Measurements from ENCODE around the gene IRF3. TPM values are rescaled to one million over a fixed set of nuclear protein-coding genes. Genes with fewer than 3 reads are reported as not detected.

The IRF3 gene
- total and polyA plus RNA-seq, 2 donors (not counting 1 experiment from before 2014, with no cell fraction given), result 233 to 262 TPM

DNA sequence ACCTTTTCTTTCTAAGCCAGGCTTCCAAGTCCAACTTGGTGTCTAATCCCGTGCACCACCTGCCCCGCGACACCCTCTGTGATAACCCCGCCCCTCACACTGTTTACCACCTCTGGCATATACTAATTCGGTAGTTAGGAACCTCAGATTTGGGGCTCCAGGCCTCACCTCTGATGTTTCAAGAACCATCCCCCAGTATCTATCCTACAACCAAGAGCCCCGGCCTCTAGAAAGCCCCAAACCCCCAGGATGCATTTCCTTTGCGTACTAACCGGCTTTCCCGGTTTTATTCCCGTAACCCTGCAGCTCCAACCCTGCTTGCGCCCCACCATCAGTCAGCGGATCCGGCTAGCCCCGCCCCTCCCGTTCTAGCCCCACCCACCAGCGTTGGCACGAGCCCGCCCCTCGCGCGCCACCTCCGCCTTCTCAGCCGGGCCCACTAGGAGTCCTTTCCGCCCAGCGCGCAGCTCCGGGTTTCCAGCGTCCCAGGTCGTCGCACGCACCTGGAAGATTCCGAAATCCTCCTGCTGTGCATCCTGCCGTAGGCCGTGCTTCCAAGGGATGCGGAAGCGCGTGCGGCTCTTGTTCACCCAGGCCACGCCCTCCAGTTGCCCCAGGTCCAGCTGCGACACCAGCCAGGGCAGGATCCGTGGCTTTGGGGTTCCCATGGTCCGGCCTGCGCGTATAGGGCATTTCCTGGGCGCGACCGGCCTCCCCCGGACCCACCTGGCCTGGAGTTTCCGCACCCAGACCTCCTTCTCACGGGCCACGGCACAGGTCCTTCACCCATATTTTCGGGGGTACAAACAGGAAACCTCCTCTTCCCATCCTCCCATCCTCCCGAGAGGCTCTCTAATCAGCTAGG lies 1.3 kb downstream of the IRF3 start:
- Mint-ChIP-seq H3K27me3 (no peaks in the 10 kb centered on the region), H3K27ac (peak overlapping the region; percentile 94), H3K4me3 (peak overlapping the region; percentile 95), H3K4me1 (peaks cover 37% of the 10 kb centered on the region), H3K9me3 (ENCODE audit: insufficient read depth) (no peaks in the 10 kb centered on the region)
- Histone ChIP-seq H4K20me1 (ENCODE audit: control insufficient read depth, insufficient read depth, low read length, poor library complexity, severe bottlenecking) (peaks cover 55% of the 10 kb centered on the region), H3K36me3 (replicated peaks in 1 of 2; ENCODE audit: control extremely low read depth in 1 of 2, control insufficient read depth in 1 of 2, extremely low read depth in 1 of 2, insufficient read depth in 2 of 2, low read length in 1 of 2) (peaks cover 3 to 32% of the 10 kb centered on the region in 2 experiments), H3K9me3 (ENCODE audit: control extremely low read depth in 1 of 3, control insufficient read depth in 2 of 3, insufficient read depth in 1 of 3, low read length in 2 of 3) (no peaks in the 10 kb centered on the region), H3K79me2 (ENCODE audit: control insufficient read depth, insufficient read depth, low read length) (peaks cover 43% of the 10 kb centered on the region), H3K4me3 (ENCODE audit: control extremely low read depth in 1 of 5, extremely low read depth in 1 of 5, insufficient read depth in 1 of 5, low read depth in 2 of 5, low read length in 4 of 5) (peak overlapping the region; percentile 71 to 99 (median 94)), H3K4me2 (replicated peaks; ENCODE audit: low read depth, low read length, poor library complexity, severe bottlenecking) (peak overlapping the region; percentile 98), H3K27ac (ENCODE audit: low read length in 2 of 2) (peak overlapping the region; percentile 59 to 73), H3K9ac (ENCODE audit: low read length) (peak overlapping the region; percentile 88), H3K27me3 (replicated peaks in 1 of 4; ENCODE audit: control extremely low read depth in 1 of 4, control insufficient read depth in 3 of 4, insufficient read depth in 4 of 4, low read length in 3 of 4) (no peaks in the 10 kb centered on the region), H3K4me1 (ENCODE audit: control insufficient read depth in 2 of 2, insufficient read depth in 2 of 2, low read length in 2 of 2) (peaks cover 16 to 30% of the 10 kb centered on the region in 2 donors), H2AFZ (ENCODE audit: insufficient read depth, low read depth, low read length, poor library complexity, severe bottlenecking) (peak overlapping the region; percentile 95)
- no peak for TF ChIP-seq EZH2 (IDR thresholded peaks at IDR 0.05; ENCODE audit: borderline replicate concordance, insufficient read depth, low read depth, low read length, poor library complexity, severe bottlenecking)
- peak; percentile 26 for TF ChIP-seq CTCF (IDR thresholded peaks at IDR 0.05)
- intact Hi-C loops (cut with micrococcal nuclease), result loop anchor here (1.0 kb wide), 3 partner anchors 12 to 74 kb away; partner anchors contain the start of gene RRAS
- peak; percentile 88 for DNase-seq
- ATAC-seq (ENCODE audit: low read depth), result peak; percentile 67
- CTCF ChIA-PET, result interaction anchor here (0.6 to 2.3 kb wide), 12 partner anchors 9 to 550 kb away, joined by 3 to 8 read pairs (median 4); partner anchors contain the start of genes LIN7B, RRAS and SCAF1
- POLR2A ChIA-PET, result interaction anchor here (0.6 to 2.6 kb wide), 12 partner anchors 12 to 754 kb away, joined by 3 to 19 read pairs (median 5); partner anchors contain the start of genes PRMT1, PRR12, RRAS and SCAF1
- under 1% methylated on average over 53 of the region's 53 CpGs for WGBS (ENCODE audit: insufficient coverage)
